Measurements from ENCODE around the gene AK5. TPM values are rescaled to one million over a fixed set of nuclear protein-coding genes. Genes with fewer than 3 reads are reported as not detected.

The AK5 gene
- total RNA-seq, 2 donors from 2014 or later, result 2.2 to 2.8 TPM

GRCh38 chr1:77446841-77447555, 165.2 kb downstream of the AK5 start:
- Histone ChIP-seq H3K4me3 (no peak overlapping the region), H3K4me1 (no peaks in the 10 kb centered on the region), H3K27ac (no peak overlapping the region), H3K9me3 (no peaks in the 10 kb centered on the region), H3K36me3 (no peaks in the 10 kb centered on the region), H3K27me3 (no peaks in the 10 kb centered on the region)
- TF ChIP-seq, protein P1, sequence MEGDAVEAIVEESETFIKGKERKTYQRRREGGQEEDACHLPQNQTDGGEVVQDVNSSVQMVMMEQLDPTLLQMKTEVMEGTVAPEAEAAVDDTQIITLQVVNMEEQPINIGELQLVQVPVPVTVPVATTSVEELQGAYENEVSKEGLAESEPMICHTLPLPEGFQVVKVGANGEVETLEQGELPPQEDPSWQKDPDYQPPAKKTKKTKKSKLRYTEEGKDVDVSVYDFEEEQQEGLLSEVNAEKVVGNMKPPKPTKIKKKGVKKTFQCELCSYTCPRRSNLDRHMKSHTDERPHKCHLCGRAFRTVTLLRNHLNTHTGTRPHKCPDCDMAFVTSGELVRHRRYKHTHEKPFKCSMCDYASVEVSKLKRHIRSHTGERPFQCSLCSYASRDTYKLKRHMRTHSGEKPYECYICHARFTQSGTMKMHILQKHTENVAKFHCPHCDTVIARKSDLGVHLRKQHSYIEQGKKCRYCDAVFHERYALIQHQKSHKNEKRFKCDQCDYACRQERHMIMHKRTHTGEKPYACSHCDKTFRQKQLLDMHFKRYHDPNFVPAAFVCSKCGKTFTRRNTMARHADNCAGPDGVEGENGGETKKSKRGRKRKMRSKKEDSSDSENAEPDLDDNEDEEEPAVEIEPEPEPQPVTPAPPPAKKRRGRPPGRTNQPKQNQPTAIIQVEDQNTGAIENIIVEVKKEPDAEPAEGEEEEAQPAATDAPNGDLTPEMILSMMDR (IDR thresholded peaks at IDR 0.05), result no peak
- DNase-seq (ENCODE audit: low spot score), result no peak

DNA sequence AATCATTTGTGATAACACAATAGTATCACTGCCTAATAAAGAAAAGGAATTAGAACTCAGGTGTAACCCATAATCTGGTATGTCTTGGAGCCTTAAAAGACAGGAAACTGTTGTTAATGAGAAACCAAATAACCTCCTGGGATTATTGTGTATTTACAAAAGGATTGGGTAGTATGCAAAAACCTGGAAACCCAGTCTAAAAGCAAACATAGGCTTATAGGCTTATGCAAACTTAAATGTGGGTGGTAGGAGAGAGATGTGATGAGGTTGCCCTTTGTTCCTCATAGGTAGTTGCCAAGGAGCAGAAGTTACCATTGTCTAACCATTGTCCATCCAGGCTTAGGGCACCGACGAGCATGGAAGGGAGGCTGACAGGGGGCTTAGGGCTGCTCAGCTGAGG, 165.8 kb downstream of the AK5 start:
- no peak overlapping the region for H3K27ac ChIP-seq
- H3K36me3 ChIP-seq, result no peaks in the 10 kb centered on the region
- TF ChIP-seq, protein P1 (IDR thresholded peaks at IDR 0.05), result no peak
- no peaks in the 10 kb centered on the region for H3K27me3 ChIP-seq
- DNase-seq (ENCODE audit: low spot score), result no peak
- H3K4me3 ChIP-seq, result no peak overlapping the region
- H3K4me1 ChIP-seq, result no peaks in the 10 kb centered on the region
- H3K9me3 ChIP-seq, result no peaks in the 10 kb centered on the region

DNA sequence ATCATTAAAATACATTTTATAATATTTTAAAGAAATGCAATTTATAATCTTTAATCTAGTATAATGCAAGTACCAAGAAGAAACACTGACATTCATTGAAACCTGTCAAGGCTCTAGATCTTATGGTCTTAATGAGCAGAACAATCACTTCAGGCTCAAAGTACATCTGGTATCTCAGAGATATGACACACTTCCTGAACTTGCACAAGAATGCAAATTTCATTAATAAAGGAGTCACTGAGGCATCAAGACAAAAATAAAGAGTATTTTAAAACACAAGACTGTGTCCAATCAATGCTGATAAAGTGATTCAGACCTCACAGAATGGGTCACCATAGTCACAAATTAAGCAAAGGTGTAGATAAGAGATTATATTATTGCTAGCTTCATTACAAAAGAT, 178.1 kb downstream of the AK5 start:
- H3K9me3 ChIP-seq, result no peaks in the 10 kb centered on the region
- no peaks in the 10 kb centered on the region for H3K36me3 ChIP-seq
- no peak for DNase-seq (ENCODE audit: low spot score)
- no peaks in the 10 kb centered on the region for H3K27me3 ChIP-seq
- H3K4me3 ChIP-seq, result no peak overlapping the region
- H3K4me1 ChIP-seq, result no peaks in the 10 kb centered on the region
- H3K27ac ChIP-seq, result no peak overlapping the region
- TF ChIP-seq, protein P1 (IDR thresholded peaks at IDR 0.05), result no peak

GRCh38 chr1:77461691-77462090, 179.9 kb downstream of the AK5 start:
- H3K4me1 ChIP-seq, result no peaks in the 10 kb centered on the region
- no peak overlapping the region for H3K4me3 ChIP-seq
- H3K9me3 ChIP-seq, result no peaks in the 10 kb centered on the region
- no peaks in the 10 kb centered on the region for H3K36me3 ChIP-seq
- no peak overlapping the region for H3K27ac ChIP-seq
- no peak for DNase-seq (ENCODE audit: low spot score)
- TF ChIP-seq, protein P1 (IDR thresholded peaks at IDR 0.05), result no peak
- H3K27me3 ChIP-seq, result no peaks in the 10 kb centered on the region

DNA sequence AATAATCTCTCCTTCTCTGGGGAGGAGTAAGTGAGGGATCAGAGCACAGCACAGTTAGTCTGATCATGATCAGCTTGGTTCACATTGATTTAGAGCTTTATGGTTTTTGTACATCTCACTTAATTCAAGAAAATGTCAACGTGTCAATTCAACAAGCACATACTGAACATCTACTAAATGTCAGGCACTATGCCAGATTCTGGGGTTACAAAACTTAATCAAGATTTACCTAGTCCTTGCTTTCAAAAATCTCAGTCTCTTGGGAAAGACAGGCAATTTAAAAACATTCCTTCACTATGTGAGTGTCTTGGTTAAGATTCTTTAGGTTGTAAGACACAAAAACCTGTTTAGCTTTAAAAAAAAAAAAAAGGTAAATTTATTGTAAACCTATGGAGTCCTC, 181.4 kb downstream of the AK5 start:
- no peak for DNase-seq (ENCODE audit: low spot score)
- no peaks in the 10 kb centered on the region for H3K27me3 ChIP-seq
- H3K4me3 ChIP-seq, result no peak overlapping the region
- H3K9me3 ChIP-seq, result no peaks in the 10 kb centered on the region
- H3K4me1 ChIP-seq, result no peaks in the 10 kb centered on the region
- no peak overlapping the region for H3K27ac ChIP-seq
- TF ChIP-seq, protein P1 (IDR thresholded peaks at IDR 0.05), result no peak
- H3K36me3 ChIP-seq, result no peaks in the 10 kb centered on the region

DNA sequence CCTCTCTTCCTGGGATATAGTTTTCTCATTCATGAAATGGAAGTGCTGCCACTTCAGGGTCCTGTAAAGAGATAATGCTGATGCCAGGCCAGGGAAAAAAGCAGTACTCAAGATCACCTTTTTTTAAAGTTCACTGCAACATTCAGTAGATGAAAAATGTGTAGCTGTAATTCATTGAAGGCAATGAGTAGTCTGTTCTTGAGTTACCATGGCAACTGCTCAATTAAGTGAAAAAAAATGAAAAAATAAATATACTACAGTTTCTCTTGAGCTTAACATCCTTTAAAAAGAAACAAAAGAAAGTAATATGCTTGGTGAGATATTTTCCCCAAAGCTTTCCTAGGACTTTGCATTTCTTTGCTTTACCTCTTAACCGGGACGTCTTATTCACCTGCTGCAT, 183.3 kb downstream of the AK5 start:
- H3K4me3 ChIP-seq, result no peak overlapping the region
- no peaks in the 10 kb centered on the region for H3K9me3 ChIP-seq
- H3K4me1 ChIP-seq, result no peaks in the 10 kb centered on the region
- H3K36me3 ChIP-seq, result no peaks in the 10 kb centered on the region
- no peak for DNase-seq (ENCODE audit: low spot score)
- TF ChIP-seq, protein P1 (IDR thresholded peaks at IDR 0.05), result no peak
- H3K27me3 ChIP-seq, result no peaks in the 10 kb centered on the region
- H3K27ac ChIP-seq, result no peak overlapping the region

Data from right atrium auricular region (tissue), 2 donors.